CD4-positive, alpha-beta T cell treated with Interferon gamma for 1 hour (primary cell): ENCODE results near the gene ASTN1.

Experiments used
- DNase-seq: peaks from one replicate; pipeline ENCODE4 v3.0.0-alpha.2; 2020

ASTN1 gene

DNA sequence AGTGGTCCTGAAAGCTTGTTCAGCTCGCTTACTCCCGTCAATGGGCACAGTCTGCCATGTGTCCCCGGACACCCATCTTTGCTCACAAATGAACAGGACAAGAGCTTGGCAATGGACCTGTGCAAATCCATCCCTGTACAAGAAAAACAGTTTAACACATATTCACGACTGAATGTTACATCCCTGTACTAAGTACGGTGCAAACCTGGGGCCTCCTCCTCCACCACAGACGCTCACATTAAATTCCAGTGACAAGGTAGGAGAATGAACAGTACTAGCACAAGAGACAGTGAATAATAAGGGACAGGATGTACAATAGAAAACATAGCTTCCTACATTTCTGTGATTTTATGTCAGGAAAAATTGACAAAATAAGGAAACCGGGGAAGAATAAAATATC, 187.7 kb downstream of the ASTN1 start:
- DNase-seq: no peak

DNA sequence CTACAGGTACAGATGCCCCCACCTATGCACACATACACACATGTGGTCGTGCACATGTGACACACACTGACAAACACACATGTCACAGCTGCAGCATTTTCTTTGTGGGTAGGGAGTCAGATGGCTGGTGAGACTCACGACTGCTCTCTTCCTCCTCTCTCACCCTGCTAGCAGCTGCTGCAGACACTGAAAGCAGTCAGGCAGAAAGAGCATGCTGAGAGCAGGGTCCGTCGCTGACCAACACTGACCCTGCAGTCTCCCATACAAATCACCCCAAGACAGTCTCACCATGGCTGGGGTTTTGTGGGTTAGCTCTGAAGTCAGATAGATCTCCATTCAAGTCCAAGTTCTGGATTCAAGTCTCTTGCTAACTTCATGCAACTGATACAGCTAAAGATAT, 188.3 kb downstream of the ASTN1 start:
- no peak for DNase-seq

DNA sequence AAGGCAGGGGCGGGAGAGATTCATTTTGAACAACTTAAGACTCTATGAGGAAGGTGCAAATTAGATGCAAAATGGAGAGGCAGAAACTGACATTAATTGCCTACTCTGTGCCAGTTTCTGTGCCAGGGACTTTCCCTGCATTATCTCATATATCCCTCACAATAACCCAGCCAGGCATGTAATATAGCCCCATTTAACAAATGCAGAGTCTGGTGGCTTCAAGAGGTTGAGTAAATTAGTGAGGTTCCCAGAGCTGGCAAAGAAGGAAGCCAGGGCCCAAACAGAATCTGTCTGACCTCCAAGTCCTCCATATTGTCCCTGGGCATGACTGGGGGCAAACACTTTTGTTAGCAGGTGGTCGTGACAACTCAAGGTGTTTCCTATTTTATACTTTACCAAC, 199.8 kb downstream of the ASTN1 start:
- DNase-seq: no peak

DNA sequence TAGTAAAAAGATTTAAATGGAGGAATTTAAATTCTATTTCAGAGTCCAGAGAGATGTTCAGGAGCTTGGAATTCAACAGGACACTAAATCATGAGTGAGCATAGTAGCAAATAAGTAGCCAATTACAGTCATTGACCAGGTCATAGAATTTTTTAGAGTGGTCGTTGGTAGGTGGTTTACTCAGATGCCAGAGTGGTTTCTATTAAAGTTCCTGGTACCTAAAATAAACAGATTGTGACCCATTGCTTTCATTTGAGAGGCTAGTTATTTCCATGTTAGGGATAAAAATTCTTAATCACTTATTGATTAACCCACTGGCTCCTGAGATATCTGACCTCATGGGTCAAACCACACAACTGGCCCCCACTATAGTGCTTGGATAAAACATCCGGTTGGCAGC, 201.3 kb downstream of the ASTN1 start:
- DNase-seq: no peak

DNA sequence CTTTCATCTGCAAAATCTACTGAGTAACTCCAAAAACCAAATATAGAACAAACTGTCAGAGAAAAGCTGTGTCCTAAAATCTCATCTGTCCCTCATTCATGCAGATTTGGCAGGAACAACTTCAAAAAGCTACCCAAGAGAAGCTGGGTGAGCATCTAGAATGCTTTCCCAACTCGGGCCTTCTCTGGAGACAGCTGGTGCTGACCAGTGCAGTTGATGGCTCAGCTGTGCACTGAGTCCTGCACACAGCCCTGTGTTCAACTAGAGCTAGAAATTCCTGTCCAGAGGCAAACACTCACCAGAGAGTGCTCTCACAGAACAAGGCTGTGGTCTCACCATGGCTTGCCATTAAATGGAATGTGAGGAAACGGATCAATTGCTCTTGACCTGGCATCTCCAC, 202.8 kb downstream of the ASTN1 start:
- DNase-seq: no peak

DNA sequence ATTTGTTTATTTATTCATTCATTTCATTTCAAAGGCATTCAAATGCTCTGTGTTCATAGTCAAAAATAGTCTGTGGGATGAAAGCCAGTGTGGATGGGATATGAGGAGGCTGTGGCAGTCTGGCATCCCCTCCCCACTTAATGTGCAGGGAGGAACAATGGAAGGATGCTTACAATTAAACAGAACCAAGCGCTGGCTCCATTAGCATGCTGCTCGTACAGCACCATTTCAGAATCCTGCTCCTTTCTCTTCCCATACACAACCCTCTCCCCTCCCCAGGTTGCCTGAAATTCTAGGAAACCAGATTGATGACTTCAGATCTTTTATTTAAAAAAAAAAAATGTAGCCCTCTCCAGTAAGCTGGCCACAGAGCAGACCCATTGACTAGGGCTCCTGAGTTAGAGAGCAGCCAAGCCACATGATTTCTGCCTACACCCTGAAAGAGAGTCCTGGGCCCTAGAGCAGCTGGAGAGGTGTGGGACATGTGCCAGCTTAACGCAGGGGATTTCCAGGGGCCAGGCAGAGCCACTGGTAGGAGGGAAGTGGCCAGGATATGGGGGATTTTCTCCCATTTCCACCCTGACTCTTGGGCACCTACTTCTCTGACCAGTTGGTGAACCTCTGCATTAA, 205.2 kb downstream of the ASTN1 start:
- DNase-seq: no peak

DNA sequence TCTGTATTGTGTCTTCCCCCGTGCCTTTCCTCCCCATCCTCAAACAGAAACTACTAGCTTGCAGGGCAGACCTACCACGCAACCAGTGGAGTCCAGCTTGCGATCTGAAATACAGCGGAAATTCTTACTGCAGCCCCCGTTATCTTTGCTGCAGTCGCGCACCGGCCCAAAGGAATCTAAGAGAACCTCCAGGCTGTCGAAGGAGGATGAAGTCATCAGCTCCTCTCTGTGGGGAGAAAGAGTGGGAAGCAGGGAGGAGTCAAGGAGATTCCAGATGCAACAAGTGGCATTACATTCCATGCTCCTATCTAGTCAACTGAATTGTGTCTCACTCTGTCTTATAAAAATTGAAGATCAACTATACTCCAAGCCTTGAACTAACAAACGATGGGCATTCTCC, 206.9 kb downstream of the ASTN1 start:
- DNase-seq: no peak

DNA sequence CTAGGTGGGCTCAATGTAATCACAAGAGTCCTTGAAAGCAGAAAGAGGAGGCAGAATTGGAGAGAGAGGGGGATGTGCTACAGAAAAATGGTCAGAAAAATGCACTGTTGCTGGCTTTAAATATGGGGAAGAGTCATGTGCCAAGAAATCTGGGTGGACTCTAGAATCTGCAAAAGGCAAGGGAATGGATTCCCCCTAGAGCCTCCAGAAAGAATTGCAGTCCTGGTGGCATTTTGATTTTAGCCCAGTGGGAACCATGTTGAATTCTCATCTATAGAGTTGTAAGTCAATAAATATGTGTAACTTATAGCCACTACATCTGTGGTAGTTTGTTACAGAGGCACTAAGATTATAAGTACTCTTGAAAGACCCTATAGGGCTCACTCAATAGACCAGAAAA, 210.3 kb downstream of the ASTN1 start:
- no peak for DNase-seq

DNA sequence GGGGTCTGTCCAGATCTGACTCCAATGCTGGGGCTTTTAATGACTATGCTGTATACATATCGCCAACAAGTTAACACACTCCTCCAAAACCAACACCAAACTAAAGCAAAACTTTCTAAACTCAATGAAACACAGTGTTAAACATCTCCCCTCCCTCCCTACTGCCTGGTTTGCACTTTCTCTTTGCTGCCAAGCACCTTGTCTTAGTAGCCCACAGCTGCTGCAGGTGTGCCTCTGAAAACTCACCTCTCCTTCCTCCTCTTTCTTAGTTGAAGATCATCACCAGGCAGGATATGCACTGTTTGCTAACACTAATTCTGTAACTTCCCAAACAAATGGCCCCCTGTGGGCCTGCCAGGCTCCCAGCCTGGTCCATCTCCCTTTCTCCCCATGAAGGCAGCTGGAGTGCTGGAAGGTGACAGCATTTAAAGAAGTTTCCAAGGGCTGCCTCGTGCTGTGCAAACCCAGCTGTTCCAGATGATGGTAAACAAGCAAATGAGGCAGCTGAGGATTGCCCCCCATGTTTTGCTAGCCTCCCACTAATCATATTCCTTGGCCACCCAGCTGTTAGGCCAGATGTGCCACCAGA, 213.7 kb downstream of the ASTN1 start:
- no peak for DNase-seq

DNA sequence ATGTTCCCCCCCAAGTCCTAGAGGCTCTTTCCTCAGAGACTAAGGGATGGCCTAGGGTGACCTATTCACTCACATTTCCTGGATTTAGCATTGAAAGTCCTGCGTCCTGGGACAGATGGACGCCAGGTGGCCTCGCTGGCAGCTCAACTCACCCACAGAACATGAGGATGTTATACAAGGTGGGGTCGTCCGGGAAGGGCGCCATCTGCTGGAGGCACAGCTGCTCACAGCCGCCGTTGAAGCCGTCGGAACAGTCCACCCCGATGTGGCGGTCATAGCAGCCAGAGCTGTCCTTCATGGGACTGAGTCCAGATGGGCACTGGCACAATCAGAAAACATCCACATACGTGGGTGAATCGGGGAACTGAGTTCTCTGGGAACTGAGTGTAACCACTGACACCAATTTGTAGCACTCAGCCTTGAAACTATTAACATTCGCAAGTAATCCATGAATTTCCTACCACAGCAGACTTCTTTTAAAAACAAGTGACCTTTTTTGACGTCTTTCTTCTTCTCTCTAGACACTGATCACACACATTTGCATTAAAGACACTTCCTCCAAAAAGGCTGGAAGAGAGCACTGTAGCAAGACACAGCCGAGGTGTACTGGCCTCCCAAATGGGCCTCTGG, 215.4 kb downstream of the ASTN1 start:
- DNase-seq: no peak

DNA sequence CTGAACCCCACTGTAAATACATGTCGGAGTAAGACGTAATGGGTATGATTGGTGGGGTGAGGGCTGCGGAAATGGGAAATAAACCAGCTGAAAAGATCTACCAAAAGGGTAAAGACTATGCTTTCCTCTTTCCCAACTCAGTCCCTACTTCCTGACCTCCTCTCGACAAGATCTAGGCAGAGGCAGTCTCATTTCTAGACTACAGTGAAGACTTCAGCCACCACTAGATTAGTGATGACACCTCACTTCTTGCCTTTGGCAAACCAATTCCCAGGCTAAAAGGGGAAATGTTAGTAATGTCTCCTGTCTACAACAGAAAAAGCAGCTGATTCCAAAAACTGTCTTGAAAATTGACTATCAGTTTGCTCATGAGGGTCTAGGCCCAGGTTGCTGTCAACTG, 219.9 kb downstream of the ASTN1 start:
- no peak for DNase-seq

DNA sequence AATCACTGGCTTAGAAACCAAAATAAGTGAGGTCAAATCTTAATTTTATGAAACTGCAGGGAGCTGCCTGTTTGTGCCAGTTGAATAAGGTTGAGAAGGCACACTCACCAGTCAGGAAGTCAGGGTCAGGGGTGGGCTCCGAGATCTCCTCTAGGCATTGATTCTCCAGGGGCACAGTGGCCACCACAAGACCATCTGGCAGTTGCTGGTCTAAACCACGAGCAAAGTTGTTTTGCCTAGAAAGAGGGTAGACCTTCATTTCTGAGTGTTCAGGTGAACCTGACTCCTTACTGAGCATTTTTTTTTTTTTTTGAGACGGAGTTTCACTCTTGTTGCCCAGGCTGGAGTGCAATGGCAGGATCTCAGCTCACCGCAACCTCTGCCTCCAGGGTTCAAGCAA, 220.7 kb downstream of the ASTN1 start:
- no peak for DNase-seq

DNA sequence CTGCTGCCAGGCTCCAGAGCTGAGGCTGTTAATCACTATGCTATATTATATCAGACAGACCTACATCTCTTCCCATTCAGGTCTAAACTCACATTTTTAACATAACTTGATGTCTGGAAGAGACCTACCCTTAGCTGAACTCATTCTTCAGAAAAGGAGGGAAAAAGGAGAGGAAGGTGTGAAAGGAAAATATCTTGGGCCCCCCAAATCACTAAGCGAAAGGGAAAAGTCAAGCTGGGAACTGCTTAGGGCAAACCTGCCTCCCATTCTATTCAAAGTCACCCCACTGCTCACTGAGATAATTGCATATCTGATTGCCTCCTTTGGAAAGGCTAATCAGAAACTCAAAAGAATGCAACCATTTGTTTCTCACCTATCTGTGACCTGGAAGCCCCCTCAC, 222.2 kb downstream of the ASTN1 start:
- DNase-seq: no peak

DNA sequence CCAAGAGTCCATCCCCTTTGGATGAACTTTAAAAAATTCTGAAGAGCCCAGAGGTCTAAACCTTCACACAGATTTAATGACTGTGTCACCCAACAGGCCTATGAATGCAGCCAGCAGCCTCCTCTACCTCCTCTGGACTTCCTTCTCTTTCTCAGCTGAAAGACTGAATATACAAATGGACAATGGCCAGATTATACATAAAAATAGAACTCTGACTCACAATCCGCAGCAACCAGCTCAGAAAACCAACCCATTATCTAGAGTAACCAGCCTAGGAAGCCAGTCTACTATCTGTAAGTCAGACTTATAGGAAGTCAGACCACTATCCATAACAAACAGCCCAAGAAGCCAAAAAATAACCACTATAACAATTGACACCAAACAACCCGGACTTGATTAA, 224.5 kb downstream of the ASTN1 start:
- DNase-seq: no peak

DNA sequence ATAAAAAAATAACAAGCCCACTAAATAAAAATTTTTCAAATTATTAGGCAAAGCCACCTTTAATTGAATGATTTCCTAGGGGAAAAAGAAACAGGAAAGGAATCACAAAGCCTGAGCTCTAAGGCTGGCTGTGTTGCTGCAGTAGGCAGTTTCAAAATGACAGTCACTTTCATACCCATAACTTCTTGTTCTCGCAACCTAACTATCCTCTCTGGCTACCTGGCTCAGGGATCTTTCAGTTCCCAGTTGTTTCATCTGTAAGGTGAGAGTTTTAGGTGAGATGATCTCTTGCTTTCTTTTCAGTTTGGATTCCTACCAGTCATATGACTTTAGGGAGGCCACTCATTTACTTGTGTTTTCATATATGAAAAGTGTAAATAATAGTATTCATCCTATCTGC, 226.1 kb downstream of the ASTN1 start:
- no peak for DNase-seq

DNA sequence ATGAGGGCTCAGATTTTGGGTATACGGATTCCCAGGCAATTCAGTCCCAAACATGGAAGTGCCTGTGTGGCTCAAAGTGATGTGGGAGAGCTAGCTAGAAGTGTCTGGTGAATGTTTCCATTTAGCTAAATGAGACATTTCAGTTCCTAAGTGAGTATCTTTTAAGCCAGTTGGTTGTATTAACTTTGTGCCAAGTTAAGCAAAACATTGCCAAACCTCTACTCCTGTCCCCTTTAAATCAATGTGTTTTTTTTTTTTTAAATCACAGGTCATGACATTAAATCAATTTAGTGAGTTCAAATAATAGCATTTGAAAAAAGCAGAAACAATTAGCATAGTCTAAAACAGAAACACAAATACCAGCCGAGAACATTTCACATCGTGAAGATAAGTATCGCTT, 230.1 kb downstream of the ASTN1 start:
- DNase-seq: no peak

DNA sequence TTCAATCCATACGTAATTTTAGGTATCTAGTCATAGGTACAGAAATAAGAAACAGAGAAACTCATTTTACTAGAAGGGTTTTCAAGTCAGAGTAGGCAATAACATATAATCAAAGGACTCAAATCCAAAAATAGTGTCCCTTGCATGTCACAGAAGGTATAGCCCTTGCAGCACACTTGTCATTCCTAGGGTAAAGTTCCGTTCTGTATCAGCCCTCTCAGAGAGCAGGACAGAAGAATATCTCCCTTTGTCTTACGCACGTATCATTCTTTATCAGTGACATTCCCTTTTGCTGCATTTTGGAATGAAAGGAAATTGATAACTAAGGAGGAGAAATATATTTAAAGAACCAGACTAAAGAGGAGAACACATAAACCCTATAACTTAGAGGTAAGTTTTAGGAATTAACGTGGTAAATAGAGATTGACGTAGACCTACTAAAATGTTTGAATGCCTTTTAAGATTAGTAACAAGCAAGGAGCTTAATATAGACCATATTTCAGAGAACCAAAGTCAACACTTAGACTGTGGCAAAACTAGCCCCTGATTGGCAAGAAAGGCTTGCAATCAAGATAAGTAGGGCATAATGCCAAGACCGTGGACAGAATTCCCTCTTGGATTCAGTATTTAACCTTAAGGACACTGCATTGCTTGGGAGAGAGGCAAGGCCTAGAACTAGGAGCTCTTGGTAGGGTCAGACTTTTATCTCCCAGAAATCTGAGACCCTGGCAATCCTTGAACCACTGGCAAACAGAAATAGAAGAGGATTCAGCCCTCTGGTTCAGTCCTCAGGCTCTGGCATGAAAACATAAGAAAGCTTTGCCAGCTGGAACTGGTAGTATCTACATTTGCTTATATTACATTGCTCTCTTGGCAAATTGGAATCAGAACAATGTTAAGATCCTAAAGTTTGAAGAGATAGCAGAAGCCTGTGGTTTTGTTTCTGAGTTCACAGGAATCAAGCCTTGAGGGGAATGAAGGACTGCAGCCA, 232.1 kb downstream of the ASTN1 start:
- DNase-seq: no peak

DNA sequence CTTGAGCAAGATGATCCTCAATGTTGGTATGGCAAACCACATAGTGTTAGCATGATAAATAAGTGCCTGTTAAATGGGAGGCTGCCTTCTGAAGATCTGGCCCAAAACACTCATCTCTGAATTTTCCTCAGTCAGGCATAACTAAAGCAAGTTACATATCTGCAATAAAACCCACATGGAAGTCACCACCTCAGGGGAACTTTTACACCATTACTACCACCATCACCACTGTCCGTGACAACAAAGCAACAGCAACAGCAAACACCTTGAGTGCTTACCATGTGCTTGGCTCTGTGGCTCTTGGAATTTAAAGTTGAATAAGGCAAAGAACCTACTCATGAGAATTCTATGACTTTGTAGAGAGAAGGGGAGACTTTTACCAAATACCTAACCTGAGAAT, 233.0 kb downstream of the ASTN1 start:
- no peak for DNase-seq

DNA sequence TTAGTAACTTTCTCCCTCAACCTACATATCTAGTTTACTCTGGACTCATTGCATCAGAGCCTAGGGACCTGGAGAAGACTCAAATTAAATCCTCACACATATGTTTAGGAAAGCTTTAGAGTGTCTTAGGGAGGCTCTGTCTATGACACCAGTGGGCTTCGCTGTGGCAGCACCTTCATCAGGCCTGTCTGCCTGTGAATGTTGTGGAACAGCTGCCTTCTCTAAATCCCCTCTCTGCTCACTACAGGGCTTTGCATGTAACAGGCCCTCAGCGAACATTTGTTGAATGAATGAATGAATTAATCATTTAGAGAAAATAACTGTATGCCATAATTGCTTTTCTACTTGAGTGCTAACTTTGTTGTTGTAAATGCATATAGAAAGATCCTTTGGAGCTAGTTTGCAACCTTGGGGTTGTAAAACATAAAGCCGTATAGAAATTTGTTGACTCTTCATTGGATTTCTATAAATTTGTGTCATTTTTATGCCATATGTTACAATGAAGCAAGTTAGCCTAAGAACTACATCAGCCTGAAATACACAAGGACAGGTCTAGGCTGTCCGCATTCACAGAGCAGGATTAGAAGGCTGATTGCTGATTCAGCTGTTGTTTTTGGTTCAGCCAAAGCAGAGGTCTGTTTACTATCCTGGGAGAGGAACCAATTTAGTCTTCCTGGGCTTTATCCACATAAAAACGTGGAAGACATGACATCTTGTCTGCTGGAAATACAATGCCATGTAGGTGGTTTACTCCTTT, 238.0 kb downstream of the ASTN1 start:
- no peak for DNase-seq

DNA sequence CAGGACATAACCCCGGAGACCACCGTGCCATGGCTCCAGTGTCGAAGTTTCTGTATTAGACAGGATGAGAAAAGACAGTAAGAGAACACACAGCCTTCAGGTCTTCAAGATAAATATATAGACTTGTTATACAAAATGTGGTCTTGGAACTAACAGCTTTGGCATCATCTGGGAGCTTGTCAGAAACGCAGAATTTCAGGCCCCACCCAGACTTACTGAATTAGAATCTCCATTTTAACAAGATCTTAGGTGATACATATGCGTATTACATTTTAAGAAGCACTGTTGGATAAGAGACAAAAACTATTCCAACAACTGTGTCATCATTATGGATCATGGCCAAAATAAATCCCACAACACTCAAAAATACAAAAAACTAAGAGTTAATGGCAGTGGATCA, 239.3 kb downstream of the ASTN1 start:
- no peak for DNase-seq

DNA sequence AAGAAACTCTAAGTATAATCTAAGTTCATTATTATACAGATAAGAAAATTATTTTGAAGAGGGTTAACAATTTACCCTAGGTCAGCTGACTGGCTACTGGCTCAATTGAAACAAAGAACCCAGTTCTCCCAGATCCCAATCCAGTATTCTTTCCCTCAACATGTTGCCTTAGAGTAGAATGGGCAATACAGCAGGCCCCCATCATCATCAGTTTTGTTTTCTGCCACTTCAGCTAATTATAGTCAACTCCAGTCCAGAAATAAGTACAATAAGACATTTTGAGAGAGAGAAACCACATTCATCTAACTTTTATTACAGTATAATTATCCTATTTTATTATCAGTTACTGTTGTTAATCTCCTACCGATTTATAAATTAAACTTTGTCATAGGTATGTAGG, 241.2 kb downstream of the ASTN1 start:
- DNase-seq: no peak

DNA sequence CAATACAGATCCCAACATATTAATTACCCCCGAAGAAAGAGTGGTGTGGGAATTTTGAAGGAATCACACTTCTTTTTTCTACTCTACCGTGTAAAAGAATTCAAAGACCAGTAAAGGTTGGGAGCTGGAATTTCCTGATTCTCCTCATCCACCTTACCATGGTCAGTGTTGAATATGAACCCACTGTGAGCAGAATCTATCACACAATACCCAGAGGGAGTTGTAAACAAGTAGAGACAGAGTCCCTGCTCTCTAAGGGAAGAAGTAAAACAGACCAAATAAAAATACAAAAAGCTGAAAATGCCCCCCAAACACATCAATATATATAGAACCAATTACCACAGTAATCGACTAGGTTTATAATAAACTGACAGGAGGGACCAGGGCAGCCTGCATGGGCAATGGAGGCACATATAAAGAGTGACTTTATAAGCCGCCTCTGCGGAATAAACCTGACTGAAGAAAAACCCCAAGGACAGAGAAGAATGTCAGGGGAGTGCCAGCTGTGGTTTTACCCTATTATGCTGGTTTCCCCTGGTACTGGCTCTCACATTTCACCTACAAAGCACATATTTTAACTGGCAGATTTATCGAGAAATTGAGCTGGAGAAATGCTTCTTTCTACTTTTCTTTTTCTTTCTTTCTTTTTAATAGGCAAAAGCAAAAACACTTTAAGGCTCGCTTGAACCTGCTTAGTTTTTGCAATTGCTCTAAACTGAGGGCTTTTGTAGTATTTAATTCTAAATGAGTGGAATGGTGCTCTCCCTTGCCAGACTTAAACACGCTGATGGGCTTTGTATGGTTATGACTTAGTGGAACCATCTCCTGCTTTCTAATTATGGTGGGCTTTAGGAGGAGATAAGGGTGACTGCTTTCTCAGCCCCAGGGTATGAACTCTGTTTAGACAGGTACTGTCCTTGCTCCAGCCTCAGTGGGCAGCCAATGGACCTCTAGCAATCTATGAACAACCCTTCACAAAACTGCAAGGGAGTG, 244.8 kb downstream of the ASTN1 start:
- DNase-seq: no peak
